Vagina (tissue), 2 donors: ENCODE results near the gene TRIP13. TPM values are rescaled to one million over a fixed set of nuclear protein-coding genes. Genes with fewer than 3 reads are reported as not detected.
"Not testable (repeated sequence)": the region's sequence is repeated elsewhere in the genome, so short reads cannot be mapped to it uniquely, and the experiment has no call there.

Experiments
- DNase-seq, 2 donors: peaks; one replicate each; pipeline ENCODE4 v3.0.0-alpha.2; 2017; ENCODE audit errors: extremely low spot score in 2 of 2
- H3K27ac ChIP-seq: fragments of 200-600 bp; sonication (generic); one replicate; pipeline ENCODE4 v1.5.1; 2019
- H3K27me3 ChIP-seq: fragments of 200-600 bp; sonication (generic); one replicate; pipeline ENCODE4 v1.5.1; 2019
- H3K36me3 ChIP-seq, 2 donors: fragments of 200-600 bp; sonication (generic); one replicate each; pipeline ENCODE4 v1.5.1; 2017 to 2019
- H3K4me1 ChIP-seq: fragments of 200-600 bp; sonication (generic); one replicate; pipeline ENCODE4 v1.5.1; 2019
- H3K4me3 ChIP-seq, 2 donors: fragments of 200-600 bp; sonication (generic); 1 replicate in 1 of 2; 2 replicates in 1 of 2; pipeline ENCODE4 v1.5.1; 2016 to 2019
- H3K9me3 ChIP-seq: fragments of 200-600 bp; sonication (generic); one replicate; pipeline ENCODE4 v1.5.1; 2019
- CTCF ChIP-seq, 3 experiments: fragments of 450-650 bp in 2 of 3; fragments of 200-600 bp in 1 of 3; sonication (generic) in 1 of 3; IDR thresholded peaks; one replicate each; pipeline ENCODE4 v1.5.1; 2017 to 2019; ENCODE audit warnings: antibody characterized with exemption in 3 of 3, mild to moderate bottlenecking in 2 of 3, moderate library complexity in 2 of 3
- POLR2A ChIP-seq, 2 donors: fragments of 450-650 bp; IDR thresholded peaks; one replicate each; pipeline ENCODE4 v1.6.1; 2017; ENCODE audit warnings: antibody characterized with exemption in 2 of 2, mild to moderate bottlenecking in 2 of 2, moderate library complexity in 2 of 2
- POLR2AphosphoS5 ChIP-seq, 2 donors: sonication (generic); formaldehyde crosslinking; IDR thresholded peaks; one replicate each; pipeline ENCODE4 v1.9.0; 2017; ENCODE audit warnings: antibody characterized with exemption in 2 of 2, mild to moderate bottlenecking in 2 of 2, low read depth in 1 of 2; ENCODE audit not compliant: insufficient read depth in 1 of 2
- intact Hi-C: fragments of 100-400 bp; cut with DNase I; formaldehyde crosslinking; loops from one replicate; pipeline ENCODE4 v1.15.1; 2023
- total RNA-seq: library from RNA; depleted of rRNA; stranded (reverse); fragments of >200 nt; gene quantifications from one replicate; pipeline ENCODE4 v1.2.3, GENCODE V29; 2016

Gene TRIP13
- total RNA-seq, 1 donor from 2014 or later: 3.7 TPM

- TF ChIP-seq POLR2A (IDR thresholded peaks at IDR 0.05) (no peak), CTCF (IDR thresholded peaks at IDR 0.05) (no peak), POLR2AphosphoS5 (IDR thresholded peaks at IDR 0.05; ENCODE audit: insufficient read depth in 1 of 2, low read depth in 1 of 2) (no peak)
- no peaks in the 10 kb centered on the region for H3K4me1 ChIP-seq
- H3K27me3 ChIP-seq: no peaks in the 10 kb centered on the region
- no peak for DNase-seq
- intact Hi-C loops: no loop called here
- H3K36me3 ChIP-seq: peaks cover 0 to 53% of the 10 kb centered on the region in 2 donors
- no peak overlapping the region for H3K27ac ChIP-seq
- H3K9me3 ChIP-seq: no peaks in the 10 kb centered on the region
- H3K4me3 ChIP-seq: no peak overlapping the region
Measured at GRCh38 chr5:875931-876330, 16.8 kb upstream of the TRIP13 start.

- no peak overlapping the region for H3K27ac ChIP-seq
- H3K4me3 ChIP-seq: no peak overlapping the region
- DNase-seq: no peak
- H3K27me3 ChIP-seq: no peaks in the 10 kb centered on the region
- intact Hi-C loops: no loop called here
- no peaks in the 10 kb centered on the region for H3K4me1 ChIP-seq
- no peak for TF ChIP-seq POLR2AphosphoS5 (IDR thresholded peaks at IDR 0.05; ENCODE audit: insufficient read depth in 1 of 2, low read depth in 1 of 2)
- no peak for TF ChIP-seq CTCF (IDR thresholded peaks at IDR 0.05)
- TF ChIP-seq POLR2A (IDR thresholded peaks at IDR 0.05): no peak
- H3K36me3 ChIP-seq: peaks cover 0 to 53% of the 10 kb centered on the region in 2 donors
- H3K9me3 ChIP-seq: no peaks in the 10 kb centered on the region
Measured at GRCh38 chr5:876398-877365, 16.0 kb upstream of the TRIP13 start.

GRCh38 chr5:878125-878524, 14.6 kb upstream of the TRIP13 start:
- no peak for TF ChIP-seq CTCF (IDR thresholded peaks at IDR 0.05)
- no peak for TF ChIP-seq POLR2AphosphoS5 (IDR thresholded peaks at IDR 0.05; ENCODE audit: insufficient read depth in 1 of 2, low read depth in 1 of 2)
- no peak for TF ChIP-seq POLR2A (IDR thresholded peaks at IDR 0.05)
- no peaks in the 10 kb centered on the region for H3K9me3 ChIP-seq
- no peak overlapping the region for H3K4me3 ChIP-seq
- H3K4me1 ChIP-seq: no peaks in the 10 kb centered on the region
- intact Hi-C loops: no loop called here
- no peak overlapping the region for H3K27ac ChIP-seq
- DNase-seq: no peak
- peaks cover 0 to 56% of the 10 kb centered on the region in 2 donors for H3K36me3 ChIP-seq
- no peaks in the 10 kb centered on the region for H3K27me3 ChIP-seq

GRCh38 chr5:878677-879076, 14.0 kb upstream of the TRIP13 start:
- H3K36me3 ChIP-seq: peaks cover 2 to 61% of the 10 kb centered on the region in 2 donors
- H3K4me3 ChIP-seq, DNase-seq, H3K27ac ChIP-seq, H3K4me1 ChIP-seq, intact Hi-C loops, H3K9me3 ChIP-seq, H3K27me3 ChIP-seq: not testable (repeated sequence)

- no peaks in the 10 kb centered on the region for H3K27me3 ChIP-seq
- H3K4me3 ChIP-seq: no peak overlapping the region
- TF ChIP-seq CTCF (IDR thresholded peaks at IDR 0.05) (no peak), POLR2A (IDR thresholded peaks at IDR 0.05) (no peak), POLR2AphosphoS5 (IDR thresholded peaks at IDR 0.05; ENCODE audit: insufficient read depth in 1 of 2, low read depth in 1 of 2) (no peak)
- no peak overlapping the region for H3K27ac ChIP-seq
- peaks cover 2 to 74% of the 10 kb centered on the region in 2 donors for H3K36me3 ChIP-seq
- no peaks in the 10 kb centered on the region for H3K9me3 ChIP-seq
- no peaks in the 10 kb centered on the region for H3K4me1 ChIP-seq
- no peak for DNase-seq
- intact Hi-C loops: no loop called here
Measured at GRCh38 chr5:880816-881550, 11.7 kb upstream of the TRIP13 start.
